GM08714 (cell line): ENCODE measurements around the gene TACR2.

Source experiments
- H3K4me3 ChIP-seq: fragments of 200-500 bp; sonication (Bioruptor generic); 2 replicates; pipeline ENCODE4 v1.5.1; 2014; ENCODE audit warnings: mild to moderate bottlenecking, low read length, inconsistent platforms
- ZNF274 ChIP-seq: IDR thresholded peaks from 2 replicates; pipeline ENCODE4 v1.6.1; 2012; ENCODE audit warnings: mild to moderate bottlenecking, low read depth, low read length

The TACR2 gene

DNA sequence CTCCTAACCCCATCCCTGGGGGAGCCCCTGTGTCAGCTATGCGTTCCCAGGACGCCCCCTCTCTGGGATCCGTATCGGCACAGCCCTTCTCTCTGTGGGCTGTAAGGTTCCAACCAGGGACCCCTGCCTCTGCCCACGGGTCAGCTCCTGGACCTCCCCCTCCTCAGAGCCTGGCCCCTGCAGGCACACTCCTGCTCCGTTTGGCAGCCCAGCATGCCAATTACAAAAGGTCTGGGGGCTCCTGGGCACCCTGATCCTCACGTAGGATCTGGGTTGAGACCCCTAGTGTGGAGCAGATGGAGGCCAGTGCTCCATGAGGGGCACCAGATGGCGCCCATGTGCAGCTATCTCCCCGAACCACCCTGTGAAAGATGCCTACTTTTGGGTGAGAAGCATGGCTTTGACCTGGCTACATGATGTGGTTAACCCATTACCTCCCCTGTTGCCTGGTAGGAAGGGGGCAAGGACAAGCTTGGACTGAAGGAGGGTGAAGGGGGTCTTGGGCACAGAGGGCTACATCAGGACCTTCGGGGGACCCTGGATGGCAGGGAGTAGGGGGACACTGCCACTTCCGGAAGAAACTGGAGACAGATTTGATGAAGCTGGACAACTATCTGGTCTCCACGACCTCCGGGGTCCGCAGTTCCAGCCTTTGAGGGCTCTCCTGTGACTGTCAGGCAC lies 9.0 kb downstream of the TACR2 start:
- no peak for TF ChIP-seq ZNF274
- no peak overlapping the region; the same call in 1 of the 2 replicates for H3K4me3 ChIP-seq

- no peak for TF ChIP-seq ZNF274
These were observed 9.7 kb downstream of the TACR2 start for GRCh38 chr10:69406816-69407580.

GRCh38 chr10:69406302-69406811 lies 10.4 kb downstream of the TACR2 start:
- H3K4me3 ChIP-seq: no peak overlapping the region
- TF ChIP-seq ZNF274: no peak

More at GRCh38 chr10:69406816-69407580, 9.7 kb downstream of the TACR2 start:
- H3K4me3 ChIP-seq: no peak overlapping the region

- H3K4me3 ChIP-seq: no peak overlapping the region
- no peak for TF ChIP-seq ZNF274
These were observed 11.5 kb downstream of the TACR2 start for GRCh38 chr10:69405221-69405620.

DNA sequence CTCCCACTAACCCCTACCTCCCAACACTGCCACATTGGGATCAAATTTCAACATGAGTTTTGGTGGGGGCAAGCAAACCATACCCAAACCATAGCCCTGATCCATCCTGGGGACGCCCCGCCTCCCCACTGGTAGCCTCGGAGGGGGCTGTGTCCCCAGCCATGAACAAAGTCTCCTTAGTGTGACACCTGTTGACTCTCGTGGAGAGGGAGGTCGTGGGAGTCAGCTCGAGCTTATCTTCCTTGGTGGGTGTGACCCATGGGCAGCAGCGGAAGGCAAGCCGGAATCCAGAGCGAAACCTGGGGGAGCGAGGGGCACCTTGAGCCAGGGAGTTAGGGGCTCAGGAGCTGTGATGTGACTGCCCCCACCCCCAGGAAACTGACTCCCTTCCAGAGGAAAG lies 11.9 kb downstream of the TACR2 start:
- TF ChIP-seq ZNF274: no peak
- no peak overlapping the region for H3K4me3 ChIP-seq

DNA sequence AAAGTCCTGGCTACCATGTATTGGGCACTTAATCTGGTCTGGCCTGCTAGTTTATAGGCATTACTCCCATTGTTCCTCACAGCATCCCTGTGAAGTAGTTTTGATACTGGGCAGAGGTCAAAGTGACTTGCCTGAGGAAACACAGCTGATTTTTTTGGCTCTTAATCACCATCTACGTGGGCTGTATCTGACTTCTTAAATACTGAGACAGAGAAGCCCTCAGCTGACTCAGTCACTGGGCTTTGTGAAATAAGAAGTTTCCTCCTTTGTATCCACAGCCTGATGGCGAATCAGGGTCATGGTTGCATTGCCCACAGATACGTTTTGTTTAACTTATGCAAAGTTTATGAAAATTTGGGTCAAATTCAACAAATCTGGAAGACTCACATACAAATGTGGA lies 13.2 kb downstream of the TACR2 start:
- TF ChIP-seq ZNF274: no peak

GRCh38 chr10:69403066-69403465 lies 13.7 kb downstream of the TACR2 start:
- no peak for TF ChIP-seq ZNF274
- H3K4me3 ChIP-seq: no peak overlapping the region

More for the DNA sequence above, 13.2 kb downstream of the TACR2 start:
- no peak overlapping the region for H3K4me3 ChIP-seq

DNA sequence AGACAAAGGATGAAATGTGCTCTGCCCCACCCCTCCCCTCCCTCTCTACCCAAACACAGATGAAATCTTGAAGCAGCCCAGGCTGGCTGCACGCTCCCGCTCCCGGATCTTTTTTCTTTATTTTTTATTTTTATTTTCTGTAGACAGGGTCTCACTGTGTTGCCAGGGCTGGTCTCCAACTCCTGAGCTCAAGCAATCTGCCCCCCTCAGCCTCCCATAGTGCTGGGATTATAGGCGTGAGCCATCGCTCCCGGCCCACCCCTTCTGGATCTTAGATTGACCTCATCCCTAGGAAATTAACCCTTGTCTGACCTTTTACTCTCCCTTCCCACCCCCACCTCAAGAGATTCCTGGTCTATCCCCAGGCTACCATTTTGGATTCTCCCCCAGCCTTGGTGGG lies 14.3 kb downstream of the TACR2 start:
- TF ChIP-seq ZNF274: no peak
- no peak overlapping the region for H3K4me3 ChIP-seq

- TF ChIP-seq ZNF274: no peak
- no peak overlapping the region for H3K4me3 ChIP-seq
These were observed 15.3 kb downstream of the TACR2 start for GRCh38 chr10:69401416-69401815.

- TF ChIP-seq ZNF274: no peak
- no peak overlapping the region for H3K4me3 ChIP-seq
These were observed 15.8 kb downstream of the TACR2 start for GRCh38 chr10:69400936-69401335.

- no peak for TF ChIP-seq ZNF274
- H3K4me3 ChIP-seq: no peak overlapping the region
These were observed 18.3 kb downstream of the TACR2 start for GRCh38 chr10:69398466-69398865.

DNA sequence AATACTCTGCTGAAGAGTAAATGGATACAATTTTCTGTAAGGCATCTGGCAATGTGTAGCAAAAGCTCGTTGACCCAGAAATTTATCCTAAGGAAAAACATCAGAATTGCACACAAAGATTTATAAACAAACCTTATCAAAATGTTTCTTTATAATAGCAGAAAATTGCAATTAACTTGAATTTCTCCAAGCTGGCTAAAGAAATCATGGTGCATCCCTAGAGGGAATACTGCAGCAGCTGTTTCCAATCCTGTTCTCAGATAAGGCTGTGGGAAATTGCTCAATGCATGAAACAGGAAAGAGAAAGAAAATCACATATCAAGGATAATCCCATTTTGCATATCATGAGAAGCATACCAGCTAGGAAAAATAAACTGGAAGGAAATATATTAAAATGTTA lies 18.7 kb downstream of the TACR2 start:
- no peak overlapping the region for H3K4me3 ChIP-seq
- no peak for TF ChIP-seq ZNF274

DNA sequence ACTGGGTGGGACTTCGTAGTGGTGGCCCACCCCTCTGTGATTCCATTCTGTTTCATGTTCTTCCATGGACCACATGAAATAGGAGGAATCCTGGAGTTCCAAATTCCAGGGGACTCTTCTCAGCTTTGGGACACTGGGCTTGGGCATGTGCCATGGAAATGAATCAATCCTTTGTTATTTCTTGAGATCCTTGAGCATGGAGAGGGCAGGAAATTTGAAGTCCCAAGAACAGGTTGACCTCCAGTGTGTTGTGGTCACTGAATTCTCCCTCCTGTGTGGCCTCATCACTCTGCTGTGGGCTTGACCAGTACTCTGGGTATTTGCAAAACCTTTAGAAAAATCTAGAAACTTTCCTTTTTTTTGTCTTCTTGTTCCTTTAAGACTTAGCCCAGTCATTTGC lies 22.7 kb downstream of the TACR2 start:
- no peak overlapping the region for H3K4me3 ChIP-seq
- TF ChIP-seq ZNF274: no peak

GRCh38 chr10:69392481-69393000 lies 24.2 kb downstream of the TACR2 start:
- TF ChIP-seq ZNF274: no peak
- H3K4me3 ChIP-seq: no peak overlapping the region

GRCh38 chr10:69391158-69391557 lies 25.6 kb downstream of the TACR2 start:
- no peak overlapping the region for H3K4me3 ChIP-seq
- TF ChIP-seq ZNF274: no peak
